ENCODE measurements around the gene MAD1L1.
"Not testable (repeated sequence)": the region's sequence is repeated elsewhere in the genome, so short reads cannot be mapped to it uniquely, and the experiment has no call there.

MAD1L1 gene

GRCh38 chr7:1864161-1864940, 368.4 kb downstream of the MAD1L1 start:
- Histone ChIP-seq H3K27me3 (replicated peaks in 2 of 5; ENCODE audit: control insufficient read depth in 4 of 5, insufficient read depth in 5 of 5, low read length in 4 of 5) (no peaks in the 10 kb centered on the region), H3K36me3 (ENCODE audit: control insufficient read depth in 4 of 4, insufficient read depth in 4 of 4, low read length in 3 of 4) (no peaks in the 10 kb centered on the region), H3K27ac (ENCODE audit: insufficient read depth in 1 of 2, low read depth in 1 of 2, low read length in 2 of 2, poor library complexity in 1 of 2, severe bottlenecking in 2 of 2) (no peak overlapping the region), H3K9me3 (ENCODE audit: control extremely low read depth in 1 of 5, control insufficient read depth in 4 of 5, insufficient read depth in 2 of 5, low read depth in 1 of 5, low read length in 4 of 5) (no peaks in the 10 kb centered on the region), H3K4me3 (ENCODE audit: control insufficient read depth in 1 of 7, extremely low read depth in 1 of 7, insufficient read depth in 4 of 7, low read depth in 2 of 7, low read length in 6 of 7) (no peak overlapping the region), H3K4me1 (ENCODE audit: control extremely low read depth in 1 of 4, control insufficient read depth in 4 of 4, insufficient read depth in 4 of 4, low read length in 3 of 4) (no peaks in the 10 kb centered on the region)
- ChIA-PET CTCF (interaction anchor here (1.4 kb wide), 1 partner anchor 10 kb away, joined by 4 read pairs; no protein-coding TSS in a partner anchor), POLR2A (no interaction called here)
- WGBS (ENCODE audit: insufficient coverage), result 95% methylated on average over 25 of the region's 25 CpGs
- no peak for DNase-seq

GRCh38 chr7:1863091-1863900, 369.4 kb downstream of the MAD1L1 start:
- ChIA-PET POLR2A (no interaction called here), CTCF (interaction anchor here (1.3 to 1.4 kb wide), 3 partner anchors 9 to 30 kb away, joined by 3 to 4 read pairs (median 4); no protein-coding TSS in a partner anchor)
- Histone ChIP-seq H3K4me1 (ENCODE audit: control extremely low read depth in 1 of 4, control insufficient read depth in 4 of 4, insufficient read depth in 4 of 4, low read length in 3 of 4) (no peaks in the 10 kb centered on the region), H3K4me3 (ENCODE audit: control insufficient read depth in 1 of 7, extremely low read depth in 1 of 7, insufficient read depth in 4 of 7, low read depth in 2 of 7, low read length in 6 of 7) (no peak overlapping the region), H3K9me3 (ENCODE audit: control extremely low read depth in 1 of 5, control insufficient read depth in 4 of 5, insufficient read depth in 2 of 5, low read depth in 1 of 5, low read length in 4 of 5) (no peaks in the 10 kb centered on the region), H3K36me3 (ENCODE audit: control insufficient read depth in 4 of 4, insufficient read depth in 4 of 4, low read length in 3 of 4) (no peaks in the 10 kb centered on the region), H3K27ac (ENCODE audit: insufficient read depth in 1 of 2, low read depth in 1 of 2, low read length in 2 of 2, poor library complexity in 1 of 2, severe bottlenecking in 2 of 2) (no peak overlapping the region), H3K27me3 (replicated peaks in 2 of 5; ENCODE audit: control insufficient read depth in 4 of 5, insufficient read depth in 5 of 5, low read length in 4 of 5) (no peaks in the 10 kb centered on the region)
- 93% methylated on average over 39 of the region's 40 CpGs for WGBS (ENCODE audit: insufficient coverage)
- no peak for DNase-seq

GRCh38 chr7:1862560-1862959, 370.2 kb downstream of the MAD1L1 start:
- ChIA-PET POLR2A (no interaction called here), CTCF (interaction anchor here (1.3 to 1.4 kb wide), 2 partner anchors 22 to 31 kb away, joined by 3 to 4 read pairs; no protein-coding TSS in a partner anchor)
- Histone ChIP-seq H3K36me3 (ENCODE audit: control insufficient read depth in 4 of 4, insufficient read depth in 4 of 4, low read length in 3 of 4) (no peaks in the 10 kb centered on the region), H3K27ac (ENCODE audit: insufficient read depth in 1 of 2, low read depth in 1 of 2, low read length in 2 of 2, poor library complexity in 1 of 2, severe bottlenecking in 2 of 2) (no peak overlapping the region), H3K4me3 (ENCODE audit: control insufficient read depth in 1 of 7, extremely low read depth in 1 of 7, insufficient read depth in 4 of 7, low read depth in 2 of 7, low read length in 6 of 7) (no peak overlapping the region), H3K4me1 (ENCODE audit: control extremely low read depth in 1 of 4, control insufficient read depth in 4 of 4, insufficient read depth in 4 of 4, low read length in 3 of 4) (no peaks in the 10 kb centered on the region), H3K9me3 (ENCODE audit: control extremely low read depth in 1 of 5, control insufficient read depth in 4 of 5, insufficient read depth in 2 of 5, low read depth in 1 of 5, low read length in 4 of 5) (no peaks in the 10 kb centered on the region), H3K27me3 (replicated peaks in 2 of 5; ENCODE audit: control insufficient read depth in 4 of 5, insufficient read depth in 5 of 5, low read length in 4 of 5) (no peaks in the 10 kb centered on the region)
- DNase-seq, result no peak
- 82% methylated on average over 8 of the region's 9 CpGs for WGBS (ENCODE audit: insufficient coverage)

DNA sequence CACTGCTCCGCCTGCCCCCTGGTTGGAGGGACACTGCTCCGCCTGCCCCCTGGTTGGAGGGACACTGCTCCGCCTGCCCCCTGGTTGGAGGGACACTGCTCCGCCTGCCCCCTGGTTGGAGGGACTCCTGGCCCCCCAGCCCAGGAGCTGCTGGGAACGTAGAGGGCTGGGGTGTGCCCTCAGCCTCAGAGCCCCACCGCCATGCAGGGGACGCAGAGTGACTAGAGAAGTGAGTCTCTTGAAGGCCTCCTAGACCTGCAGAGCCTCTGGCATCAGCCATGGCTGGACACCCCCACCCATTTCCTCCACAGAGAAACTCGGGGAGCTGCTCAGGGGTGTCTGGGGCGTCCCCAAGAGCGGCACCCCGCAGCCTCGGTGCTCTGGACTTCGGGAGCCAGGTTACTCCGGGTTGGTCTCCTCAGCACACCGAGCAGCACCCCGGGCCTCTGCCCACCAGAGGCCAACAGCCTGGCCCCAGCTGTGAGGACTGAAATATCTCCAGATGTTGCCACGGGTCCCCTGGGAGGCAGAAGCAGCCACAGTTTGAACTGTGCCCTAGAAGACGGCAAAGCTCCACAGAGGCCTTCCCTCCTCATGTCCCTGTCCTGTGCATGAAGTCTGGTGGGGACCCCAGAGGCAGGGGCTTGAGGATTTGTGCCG, 370.8 kb downstream of the MAD1L1 start:
- POLR2A ChIA-PET, result no interaction called here
- no peak for DNase-seq
- CTCF ChIA-PET, result interaction anchor here (1.3 to 1.4 kb wide), 2 partner anchors 22 to 31 kb away, joined by 3 to 4 read pairs; no protein-coding TSS in a partner anchor
- 96% methylated on average over 14 of the region's 19 CpGs for WGBS (ENCODE audit: insufficient coverage)
- Histone ChIP-seq H3K27me3 (replicated peaks in 2 of 5; ENCODE audit: control insufficient read depth in 4 of 5, insufficient read depth in 5 of 5, low read length in 4 of 5) (no peaks in the 10 kb centered on the region), H3K9me3 (ENCODE audit: control extremely low read depth in 1 of 5, control insufficient read depth in 4 of 5, insufficient read depth in 2 of 5, low read depth in 1 of 5, low read length in 4 of 5) (no peaks in the 10 kb centered on the region), H3K36me3 (ENCODE audit: control insufficient read depth in 4 of 4, insufficient read depth in 4 of 4, low read length in 3 of 4) (no peaks in the 10 kb centered on the region), H3K4me1 (ENCODE audit: control extremely low read depth in 1 of 4, control insufficient read depth in 4 of 4, insufficient read depth in 4 of 4, low read length in 3 of 4) (peaks cover 0 to 2% (median under 1%) of the 10 kb centered on the region in 4 experiments), H3K4me3 (ENCODE audit: control insufficient read depth in 1 of 7, extremely low read depth in 1 of 7, insufficient read depth in 4 of 7, low read depth in 2 of 7, low read length in 6 of 7) (no peak overlapping the region), H3K27ac (ENCODE audit: insufficient read depth in 1 of 2, low read depth in 1 of 2, low read length in 2 of 2, poor library complexity in 1 of 2, severe bottlenecking in 2 of 2) (no peak overlapping the region)

DNA sequence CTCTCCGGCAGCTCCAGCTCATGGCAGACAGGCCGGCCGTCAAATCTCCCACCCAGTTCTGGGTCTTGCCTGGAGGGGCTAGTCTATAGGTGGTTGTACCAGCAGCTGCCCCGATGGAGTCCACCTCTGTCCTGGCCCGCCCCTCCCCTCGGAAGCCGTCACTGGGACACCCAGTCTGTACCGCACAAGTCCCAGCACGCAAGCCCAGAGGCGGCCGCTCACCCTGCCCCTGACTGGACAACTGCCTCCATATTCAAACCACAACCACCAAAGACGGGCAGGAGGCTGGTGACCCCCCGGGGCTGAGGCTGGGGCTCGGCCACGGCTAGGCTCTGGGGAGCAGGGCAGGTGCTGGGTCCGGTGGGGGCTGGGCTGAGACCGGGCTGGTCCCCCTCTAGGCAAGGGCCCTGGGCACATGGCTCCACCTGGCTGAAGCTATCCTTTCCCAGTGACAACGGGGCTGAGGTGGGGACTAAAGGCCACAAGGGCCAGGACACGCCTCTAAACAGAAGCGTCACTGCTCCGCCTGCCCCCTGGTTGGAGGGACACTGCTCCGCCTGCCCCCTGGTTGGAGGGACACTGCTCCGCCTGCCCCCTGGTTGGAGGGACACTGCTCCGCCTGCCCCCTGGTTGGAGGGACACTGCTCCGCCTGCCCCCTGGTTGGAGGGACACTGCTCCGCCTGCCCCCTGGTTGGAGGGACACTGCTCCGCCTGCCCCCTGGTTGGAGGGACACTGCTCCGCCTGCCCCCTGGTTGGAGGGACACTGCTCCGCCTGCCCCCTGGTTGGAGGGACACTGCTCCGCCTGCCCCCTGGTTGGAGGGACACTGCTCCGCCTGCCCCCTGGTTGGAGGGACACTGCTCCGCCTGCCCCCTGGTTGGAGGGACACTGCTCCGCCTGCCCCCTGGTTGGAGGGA, 371.6 kb downstream of the MAD1L1 start:
- H3K4me1 ChIP-seq (ENCODE audit: control extremely low read depth in 1 of 4, control insufficient read depth in 4 of 4, insufficient read depth in 4 of 4, low read length in 3 of 4); H3K27me3 ChIP-seq (replicated peaks in 2 of 5; ENCODE audit: control insufficient read depth in 4 of 5, insufficient read depth in 5 of 5, low read length in 4 of 5); DNase-seq; POLR2A ChIA-PET; H3K9me3 ChIP-seq (ENCODE audit: control extremely low read depth in 1 of 5, control insufficient read depth in 4 of 5, insufficient read depth in 2 of 5, low read depth in 1 of 5, low read length in 4 of 5); H3K36me3 ChIP-seq (ENCODE audit: control insufficient read depth in 4 of 4, insufficient read depth in 4 of 4, low read length in 3 of 4); H3K4me3 ChIP-seq (ENCODE audit: control insufficient read depth in 1 of 7, extremely low read depth in 1 of 7, insufficient read depth in 4 of 7, low read depth in 2 of 7, low read length in 6 of 7); H3K27ac ChIP-seq (ENCODE audit: insufficient read depth in 1 of 2, low read depth in 1 of 2, low read length in 2 of 2, poor library complexity in 1 of 2, severe bottlenecking in 2 of 2); CTCF ChIA-PET: not testable (repeated sequence)
- WGBS (ENCODE audit: insufficient coverage), result 98% methylated on average over 14 of the region's 33 CpGs

GRCh38 chr7:1859266-1860035, 373.3 kb downstream of the MAD1L1 start:
- Histone ChIP-seq H3K4me1 (ENCODE audit: control extremely low read depth in 1 of 4, control insufficient read depth in 4 of 4, insufficient read depth in 4 of 4, low read length in 3 of 4) (peaks cover 0 to 19% (median 11%) of the 10 kb centered on the region in 4 experiments), H3K4me3 (ENCODE audit: control insufficient read depth in 1 of 7, extremely low read depth in 1 of 7, insufficient read depth in 4 of 7, low read depth in 2 of 7, low read length in 6 of 7) (no peak overlapping the region), H3K9me3 (ENCODE audit: control extremely low read depth in 1 of 5, control insufficient read depth in 4 of 5, insufficient read depth in 2 of 5, low read depth in 1 of 5, low read length in 4 of 5) (peaks cover 0 to 3% (median 0%) of the 10 kb centered on the region in 5 experiments), H3K27me3 (replicated peaks in 2 of 5; ENCODE audit: control insufficient read depth in 4 of 5, insufficient read depth in 5 of 5, low read length in 4 of 5) (no peaks in the 10 kb centered on the region), H3K27ac (ENCODE audit: insufficient read depth in 1 of 2, low read depth in 1 of 2, low read length in 2 of 2, poor library complexity in 1 of 2, severe bottlenecking in 2 of 2) (no peak overlapping the region), H3K36me3 (ENCODE audit: control insufficient read depth in 4 of 4, insufficient read depth in 4 of 4, low read length in 3 of 4) (peaks cover 0 to 4% (median 0%) of the 10 kb centered on the region in 4 experiments)
- 96% methylated on average over 26 of the region's 26 CpGs for WGBS (ENCODE audit: insufficient coverage)
- DNase-seq, result no peak
- ChIA-PET POLR2A (no interaction called here), CTCF (no interaction called here)

All from common myeloid progenitor, CD34-positive (primary cell).